Panc1 (cell line): ENCODE measurements around the gene STX5. TPM values are rescaled to one million over a fixed set of nuclear protein-coding genes. Genes with fewer than 3 reads are reported as not detected.

ENCODE experiments used
- ATAC-seq: fragments of 200-7000 bp; cut with Tn5 transposase; 2 replicates; pipeline ENCODE4 v1.9.1; 2020; ENCODE audit warnings: mild to moderate bottlenecking, moderate library complexity
- BruUV-seq: library from RNA; stranded (reverse); fragments of 400-500 nt; replicated peaks from 2 replicates; lab custom pipeline; 2021; lab: Mats Ljungman, UMichigan
- CTCF ChIA-PET: fragments of 300-600 bp; sonication (Branson Sonifier 250); formaldehyde crosslinking; loops from one replicate; lab custom pipeline; 2022; ENCODE audit warnings: antibody characterized with exemption; lab: Charles Lee
- POLR2A ChIA-PET: fragments of 300-600 bp; sonication (Branson Sonifier 250); formaldehyde crosslinking; loops from one replicate; lab custom pipeline; 2022; ENCODE audit warnings: antibody characterized with exemption; lab: Charles Lee
- DNase-seq: peaks from one replicate; pipeline ENCODE4 v3.0.0-alpha.2; 2010; ENCODE audit warnings: low read depth, low spot score
- H3K27ac ChIP-seq: 2 replicates; pipeline ENCODE4 v1.5.1; 2011; ENCODE audit warnings: mild to moderate bottlenecking, low read length, inconsistent platforms
- H3K27me3 ChIP-seq: fragments of 200-500 bp; sonication (Bioruptor generic); 2 replicates; pipeline ENCODE4 v1.6.0; 2014; ENCODE audit warnings: low read length, inconsistent platforms; ENCODE audit not compliant: control insufficient read depth, insufficient read depth
- H3K36me3 ChIP-seq: fragments of 200-500 bp; sonication (Bioruptor generic); 2 replicates; pipeline ENCODE4 v1.5.1; 2014; ENCODE audit warnings: inconsistent platforms, mild to moderate bottlenecking, low read length, moderate library complexity; ENCODE audit not compliant: control insufficient read depth, insufficient read depth
- H3K4me1 ChIP-seq: 2 replicates; pipeline ENCODE4 v1.5.1; 2011; ENCODE audit warnings: inconsistent platforms, mild to moderate bottlenecking, low read length, moderate library complexity; ENCODE audit not compliant: control insufficient read depth, insufficient read depth
- H3K4me3 ChIP-seq, 2 experiments: 2 replicates each; pipeline ENCODE4 v1.5.1; 2011 to 2012; ENCODE audit warnings: low read depth in 2 of 2, low read length in 2 of 2, mild to moderate bottlenecking in 2 of 2, inconsistent platforms in 1 of 2, moderate library complexity in 1 of 2
- H3K9me3 ChIP-seq: fragments of 200-500 bp; sonication (Bioruptor generic); 2 replicates; pipeline ENCODE4 v1.5.1; 2014; ENCODE audit warnings: low read depth, mild to moderate bottlenecking, inconsistent platforms, low read length, moderate library complexity; ENCODE audit not compliant: control insufficient read depth, insufficient read depth
- CTCF ChIP-seq: fragments of 450-650 bp; IDR thresholded peaks from 2 replicates; pipeline ENCODE4 v1.5.1; 2017; ENCODE audit warnings: mild to moderate bottlenecking
- POLR2AphosphoS5 ChIP-seq: IDR thresholded peaks from 2 replicates; pipeline ENCODE4 v1.6.1; 2012; ENCODE audit warnings: mild to moderate bottlenecking, low read depth, low read length, moderate library complexity
- REST ChIP-seq, 2 experiments: IDR thresholded peaks; 2 replicates each; pipeline ENCODE4 v1.6.1; 2011 to 2012; ENCODE audit warnings: low read depth in 2 of 2, control low read depth in 1 of 2, low read length in 1 of 2, mild to moderate bottlenecking in 1 of 2, moderate library complexity in 1 of 2; ENCODE audit not compliant: insufficient read depth in 1 of 2
- SIN3A ChIP-seq: IDR thresholded peaks from 2 replicates; pipeline ENCODE4 v1.6.1; 2012; ENCODE audit warnings: low read depth, mild to moderate bottlenecking, low read length, moderate library complexity, borderline replicate concordance; ENCODE audit not compliant: insufficient read depth
- TCF7L2 ChIP-seq: IDR thresholded peaks from 2 replicates; pipeline ENCODE4 v1.6.1; 2011; ENCODE audit warnings: mild to moderate bottlenecking, low read depth, low read length, inconsistent platforms
- in situ Hi-C: cut with HindIII; loops from 2 replicates; pipeline ENCODE4 v1.10.0; 2016; ENCODE audit warnings: low sequenced_read_pairs, low pct_unique_long_range_greater_than_20kb
- intact Hi-C: fragments of 100-400 bp; cut with micrococcal nuclease; formaldehyde crosslinking; loops from one replicate; pipeline ENCODE4 v1.10.0; 2022; ENCODE audit not compliant: unreplicated experiment
- total RNA-seq: library from RNA; stranded (reverse); gene quantifications from one replicate; pipeline ENCODE4 v1.2.1, GENCODE V29; 2021; ENCODE audit not compliant: unreplicated experiment

The STX5 gene
- total RNA-seq, 1 experiment from 2014 or later = 31.4 TPM

GRCh38 chr11:62796281-62796680 is 35.6 kb downstream of the STX5 start:
- POLR2A ChIA-PET = interaction anchor here (0.7 kb wide), 1 partner anchor 10 kb away, joined by 3 read pairs; no protein-coding TSS in a partner anchor
- no TSS peak for BruUV-seq
- intact Hi-C loops (no loop called here), in situ Hi-C loops (no loop called here)
- ATAC-seq = no peak
- Histone ChIP-seq H3K27me3 (no peaks in the 10 kb centered on the region), H3K9me3 (no peaks in the 10 kb centered on the region), H3K27ac (no peak overlapping the region), H3K4me3 (no peak overlapping the region), H3K4me1 (peaks cover 6% of the 10 kb centered on the region; the same call in 1 of the 2 replicates), H3K36me3 (peaks cover 12% of the 10 kb centered on the region)
- TF ChIP-seq POLR2AphosphoS5 = no peak
- CTCF ChIA-PET = no interaction called here
- no peak for DNase-seq

GRCh38 chr11:62794201-62794775 is 37.6 kb downstream of the STX5 start:
- H3K27ac ChIP-seq = no peak overlapping the region
- H3K36me3 ChIP-seq = peaks cover 3% of the 10 kb centered on the region
- peaks cover 21% of the 10 kb centered on the region for H3K4me1 ChIP-seq
- intact Hi-C loops (no loop called here), in situ Hi-C loops (no loop called here)
- no peaks in the 10 kb centered on the region for H3K9me3 ChIP-seq
- DNase-seq (no peak), ATAC-seq (no peak)
- ChIA-PET CTCF (interaction anchor here (0.5 to 0.7 kb wide), 2 partner anchors 21 to 114 kb away, joined by 4 to 6 read pairs; no protein-coding TSS in a partner anchor), POLR2A (no interaction called here)
- no peaks in the 10 kb centered on the region for H3K27me3 ChIP-seq
- no TSS peak for BruUV-seq
- TF ChIP-seq REST (IDR thresholded peaks at IDR 0.05; ENCODE audit: insufficient read depth in 1 of 2, low read depth in 2 of 2, low read length in 1 of 2) = no peak
- no peak for TF ChIP-seq POLR2AphosphoS5
- no peak for TF ChIP-seq TCF7L2
- TF ChIP-seq SIN3A = no peak
- TF ChIP-seq CTCF = no peak
- H3K4me3 ChIP-seq = no peak overlapping the region

GRCh38 chr11:62792202-62792575 is 39.7 kb downstream of the STX5 start:
- ChIA-PET CTCF (no interaction called here), POLR2A (interaction anchor here (0.6 kb wide), 1 partner anchor 124 kb away, joined by 7 read pairs; no protein-coding TSS in a partner anchor)
- Histone ChIP-seq H3K27ac (peak overlapping the region; percentile 87), H3K36me3 (peaks cover 3% of the 10 kb centered on the region), H3K27me3 (no peaks in the 10 kb centered on the region), H3K4me3 (peak overlapping the region; percentile 86 to 87; a peak in 3 of 4 replicates), H3K9me3 (no peaks in the 10 kb centered on the region), H3K4me1 (peaks cover 29% of the 10 kb centered on the region)
- TF ChIP-seq REST (IDR thresholded peaks at IDR 0.05; ENCODE audit: insufficient read depth in 1 of 2, low read depth in 2 of 2, low read length in 1 of 2) (no peak), TCF7L2 (no peak), SIN3A (no peak), POLR2AphosphoS5 (no peak), CTCF (no peak)
- 0 out of 2 replicates have a peak, but pooled peaks have one; percentile 8 for ATAC-seq
- intact Hi-C loops = no loop called here
- no peak for DNase-seq
- BruUV-seq = no TSS peak
- in situ Hi-C loops = no loop called here
